A673 (cell line): ENCODE measurements around the gene GALNTL6. TPM values are rescaled to one million over a fixed set of nuclear protein-coding genes. Genes with fewer than 3 reads are reported as not detected.

ENCODE experiments used
- BruUV-seq: library from RNA; stranded (reverse); fragments of 400-500 nt; replicated peaks from 2 replicates; lab custom pipeline; 2021; lab: Mats Ljungman, UMichigan
- CTCF ChIA-PET: fragments of 300-600 bp; sonication (Branson Sonifier 250); formaldehyde crosslinking; loops from one replicate; lab custom pipeline; 2022; ENCODE audit warnings: antibody characterized with exemption; lab: Charles Lee
- POLR2A ChIA-PET: fragments of 300-600 bp; sonication (Branson Sonifier 250); formaldehyde crosslinking; loops from one replicate; lab custom pipeline; 2022; ENCODE audit warnings: antibody characterized with exemption; ENCODE audit not compliant: low non-redundant PET; lab: Charles Lee
- DNase-seq: peaks from one replicate; pipeline ENCODE4 v3.0.0-alpha.2; 2015; ENCODE audit warnings: low spot score
- H3K27ac ChIP-seq: fragments of 200-600 bp; sonication (generic); 2 replicates; pipeline ENCODE4 v1.5.1; 2016; ENCODE audit warnings: mixed run types, low read depth, mild to moderate bottlenecking, mixed read lengths, antibody characterized with exemption, low read length; ENCODE audit not compliant: poor library complexity, severe bottlenecking
- H3K27me3 ChIP-seq: fragments of 200-600 bp; sonication (generic); replicated peaks from 2 replicates; pipeline ENCODE4 v1.6.1; 2017; ENCODE audit warnings: mixed run types, low read depth, mild to moderate bottlenecking, mixed read lengths, antibody characterized with exemption, low read length; ENCODE audit not compliant: insufficient read depth, poor library complexity
- H3K36me3 ChIP-seq: fragments of 200-600 bp; sonication (generic); 2 replicates; pipeline ENCODE4 v1.6.1; 2016; ENCODE audit warnings: mixed run types, mild to moderate bottlenecking, mixed read lengths, antibody characterized with exemption, low read length; ENCODE audit not compliant: insufficient read depth, poor library complexity, severe bottlenecking
- H3K4me1 ChIP-seq: fragments of 200-600 bp; sonication (generic); 2 replicates; pipeline ENCODE4 v1.6.1; 2017; ENCODE audit warnings: mixed run types, mild to moderate bottlenecking, mixed read lengths, antibody characterized with exemption, low read length; ENCODE audit not compliant: insufficient read depth, poor library complexity, severe bottlenecking
- H3K4me3 ChIP-seq: fragments of 200-600 bp; sonication (generic); 2 replicates; pipeline ENCODE4 v1.5.1; 2016; ENCODE audit warnings: low read depth, mixed run types, mild to moderate bottlenecking, mixed read lengths, low read length; ENCODE audit not compliant: poor library complexity, severe bottlenecking
- H3K9me3 ChIP-seq: fragments of 200-600 bp; sonication (generic); 2 replicates; pipeline ENCODE4 v1.6.1; 2016; ENCODE audit warnings: mixed run types, low read depth, mild to moderate bottlenecking, mixed read lengths, antibody characterized with exemption, low read length; ENCODE audit not compliant: poor library complexity, severe bottlenecking
- EZH2 ChIP-seq: fragments of 200-600 bp; sonication (generic); IDR thresholded peaks from 2 replicates; pipeline ENCODE4 v1.6.1; 2017; ENCODE audit warnings: borderline replicate concordance, low read depth, mild to moderate bottlenecking, mixed read lengths, antibody characterized with exemption, low read length; ENCODE audit not compliant: poor library complexity, severe bottlenecking
- intact Hi-C: fragments of 100-400 bp; cut with micrococcal nuclease; formaldehyde crosslinking; loops from one replicate; pipeline ENCODE4 v1.10.0; 2022; ENCODE audit not compliant: unreplicated experiment
- total RNA-seq: library from RNA; stranded (reverse); gene quantifications from 2 replicates; pipeline ENCODE4 v1.2.3, GENCODE V29; 2021
- TF ChIP-seq, protein P1 (sequence below): fragments of 300-800, 200-600 bp; sonication (generic); conservative IDR thresholded peaks from 2 replicates; pipeline ENCODE4 v1.5.1; 2017; ENCODE audit warnings: low read depth, mild to moderate bottlenecking, antibody characterized with exemption, low read length, moderate library complexity, mixed read lengths

The GALNTL6 gene
- total RNA-seq, 1 experiment from 2014 or later, result 0.30 TPM

DNA sequence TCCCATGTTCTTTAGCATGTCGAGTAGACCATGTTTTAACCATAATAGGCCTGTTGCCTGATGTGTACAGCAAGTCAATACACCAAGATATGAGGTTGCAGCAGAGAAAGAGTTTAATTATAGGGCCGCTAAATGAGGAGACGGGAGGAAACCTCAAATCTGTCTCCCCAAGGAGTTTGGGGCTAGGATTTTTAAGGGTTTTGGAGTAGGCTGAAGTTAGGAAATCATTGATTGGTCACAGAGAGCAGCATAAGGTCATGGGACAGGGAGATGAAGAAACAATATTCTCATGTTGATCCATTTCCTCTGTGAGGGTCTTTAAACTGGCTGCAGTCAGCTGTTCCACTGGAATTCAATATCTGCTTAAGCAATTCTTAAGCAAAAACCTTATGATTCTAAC is 1195.2 kb downstream of the GALNTL6 start:
- POLR2A ChIA-PET, result no interaction called here
- no peak for TF ChIP-seq EZH2
- TF ChIP-seq, protein P1, sequence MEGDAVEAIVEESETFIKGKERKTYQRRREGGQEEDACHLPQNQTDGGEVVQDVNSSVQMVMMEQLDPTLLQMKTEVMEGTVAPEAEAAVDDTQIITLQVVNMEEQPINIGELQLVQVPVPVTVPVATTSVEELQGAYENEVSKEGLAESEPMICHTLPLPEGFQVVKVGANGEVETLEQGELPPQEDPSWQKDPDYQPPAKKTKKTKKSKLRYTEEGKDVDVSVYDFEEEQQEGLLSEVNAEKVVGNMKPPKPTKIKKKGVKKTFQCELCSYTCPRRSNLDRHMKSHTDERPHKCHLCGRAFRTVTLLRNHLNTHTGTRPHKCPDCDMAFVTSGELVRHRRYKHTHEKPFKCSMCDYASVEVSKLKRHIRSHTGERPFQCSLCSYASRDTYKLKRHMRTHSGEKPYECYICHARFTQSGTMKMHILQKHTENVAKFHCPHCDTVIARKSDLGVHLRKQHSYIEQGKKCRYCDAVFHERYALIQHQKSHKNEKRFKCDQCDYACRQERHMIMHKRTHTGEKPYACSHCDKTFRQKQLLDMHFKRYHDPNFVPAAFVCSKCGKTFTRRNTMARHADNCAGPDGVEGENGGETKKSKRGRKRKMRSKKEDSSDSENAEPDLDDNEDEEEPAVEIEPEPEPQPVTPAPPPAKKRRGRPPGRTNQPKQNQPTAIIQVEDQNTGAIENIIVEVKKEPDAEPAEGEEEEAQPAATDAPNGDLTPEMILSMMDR, result no peak
- intact Hi-C loops, result no loop called here
- Histone ChIP-seq H3K4me1 (peaks cover 20% of the 10 kb centered on the region), H3K9me3 (no peaks in the 10 kb centered on the region), H3K27me3 (no peaks in the 10 kb centered on the region), H3K36me3 (no peaks in the 10 kb centered on the region), H3K27ac (no peak overlapping the region), H3K4me3 (no peak overlapping the region)
- CTCF ChIA-PET, result no interaction called here
- DNase-seq, result no peak
- BruUV-seq, result no TSS peak

- ChIA-PET POLR2A (no interaction called here), CTCF (no interaction called here)
- TF ChIP-seq EZH2, result no peak
- H3K4me1 ChIP-seq, result peaks cover 28% of the 10 kb centered on the region
- BruUV-seq, result no TSS peak
- DNase-seq, result peak; percentile 62
- intact Hi-C loops, result no loop called here
- no peak overlapping the region for H3K4me3 ChIP-seq
- H3K36me3 ChIP-seq, result no peaks in the 10 kb centered on the region
- H3K27me3 ChIP-seq, result no peaks in the 10 kb centered on the region
- H3K9me3 ChIP-seq, result no peaks in the 10 kb centered on the region
- H3K27ac ChIP-seq, result no peak overlapping the region
These were observed 1196.1 kb downstream of the GALNTL6 start for GRCh38 chr4:173009129-173009823.

DNA sequence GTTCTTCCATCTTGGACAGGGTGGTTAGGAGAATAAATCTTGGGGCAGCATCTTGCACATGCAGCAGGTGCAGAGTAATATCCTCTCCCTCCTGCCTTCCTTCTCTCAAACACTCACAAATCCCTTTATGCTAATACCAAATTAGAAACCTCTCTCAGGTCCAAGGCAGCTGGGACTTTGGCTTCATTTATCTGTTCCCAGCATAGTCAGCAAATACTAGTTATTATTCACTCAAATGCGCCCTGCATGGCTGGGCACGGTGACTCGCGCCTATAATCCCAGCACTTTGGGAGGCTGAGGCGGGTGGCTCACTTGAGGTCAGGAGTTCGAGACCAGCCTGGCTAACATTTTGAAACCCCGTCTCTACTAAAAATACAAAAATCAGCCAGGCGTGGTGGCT is 1199.4 kb downstream of the GALNTL6 start:
- Histone ChIP-seq H3K36me3 (no peaks in the 10 kb centered on the region), H3K27ac (no peak overlapping the region), H3K27me3 (no peaks in the 10 kb centered on the region), H3K9me3 (no peaks in the 10 kb centered on the region), H3K4me3 (no peak overlapping the region), H3K4me1 (peaks cover 36% of the 10 kb centered on the region)
- POLR2A ChIA-PET, result no interaction called here
- intact Hi-C loops, result loop anchor here (1.0 to 5.0 kb wide), 7 partner anchors 120 to 485 kb away; no protein-coding TSS in a partner anchor
- no TSS peak for BruUV-seq
- no peak for DNase-seq
- TF ChIP-seq, protein P1, result no peak
- no peak for TF ChIP-seq EZH2
- CTCF ChIA-PET, result interaction anchor here (1.3 to 2.2 kb wide), 7 partner anchors 9 to 408 kb away, joined by 3 to 52 read pairs (median 6); no protein-coding TSS in a partner anchor
